Astrocyte of the cerebellum (primary cell): ENCODE results near the gene PDGFC.
A peak's percentile ranks its signal among the peaks of the same experiment; 100 is the strongest.

Source experiments
- DNase-seq: peaks from one replicate; pipeline ENCODE4 v3.0.0-alpha.2; 2011; ENCODE audit warnings: low read depth
- H3K4me3 ChIP-seq: 2 replicates; pipeline ENCODE4 v1.5.1; 2011; ENCODE audit warnings: mild to moderate bottlenecking, low read depth, low read length, moderate library complexity
- CTCF ChIP-seq: IDR thresholded peaks from 2 replicates; pipeline ENCODE4 v1.5.1; 2012; ENCODE audit warnings: low read length, low read depth, moderate library complexity, mild to moderate bottlenecking; ENCODE audit errors: missing control alignments
- in situ Hi-C: cut with HindIII; loops from 2 replicates; pipeline ENCODE4 v1.10.0; 2017; ENCODE audit warnings: low sequenced_read_pairs

Gene PDGFC

GRCh38 chr4:156949373-156949814 is 22.2 kb downstream of the PDGFC start:
- TF ChIP-seq CTCF: no peak
- in situ Hi-C loops: no loop called here
- peak; percentile 77 for DNase-seq
- no peak overlapping the region for H3K4me3 ChIP-seq

GRCh38 chr4:156948738-156949137 is 22.9 kb downstream of the PDGFC start:
- in situ Hi-C loops: no loop called here
- no peak for TF ChIP-seq CTCF
- DNase-seq: no peak
- H3K4me3 ChIP-seq: no peak overlapping the region

- in situ Hi-C loops: no loop called here
- TF ChIP-seq CTCF: no peak
- no peak for DNase-seq
Observed at GRCh38 chr4:156948133-156948532, 23.5 kb downstream of the PDGFC start.

GRCh38 chr4:156946516-156947424 is 24.8 kb downstream of the PDGFC start:
- TF ChIP-seq CTCF: no peak
- H3K4me3 ChIP-seq: no peak overlapping the region
- peak; percentile 90 for DNase-seq
- in situ Hi-C loops: no loop called here

More at GRCh38 chr4:156948133-156948532, 23.5 kb downstream of the PDGFC start:
- no peak overlapping the region for H3K4me3 ChIP-seq

- no peak for DNase-seq
- H3K4me3 ChIP-seq: no peak overlapping the region
- in situ Hi-C loops: no loop called here
- no peak for TF ChIP-seq CTCF
Observed at GRCh38 chr4:156945532-156945931, 26.1 kb downstream of the PDGFC start.

GRCh38 chr4:156942991-156943390 is 28.6 kb downstream of the PDGFC start:
- no peak for DNase-seq
- H3K4me3 ChIP-seq: no peak overlapping the region
- no peak for TF ChIP-seq CTCF
- in situ Hi-C loops: no loop called here
